HT-29 (cell line): ENCODE results near the gene NCLN. TPM values are rescaled to one million over a fixed set of nuclear protein-coding genes. Genes with fewer than 3 reads are reported as not detected.

Experiments
- DNase-seq: peaks from one replicate; pipeline ENCODE4 v3.0.0-alpha.2; 2015; ENCODE audit warnings: low spot score
- total RNA-seq: library from RNA; depleted of rRNA; stranded (reverse); fragments of >200 nt; shearing (Covaris generic); gene quantifications from 2 replicates; pipeline ENCODE4 v1.2.3, GENCODE V29; 2014; rRNA removed

NCLN gene
- total RNA-seq, 1 experiment from 2014 or later: 104 TPM

DNA sequence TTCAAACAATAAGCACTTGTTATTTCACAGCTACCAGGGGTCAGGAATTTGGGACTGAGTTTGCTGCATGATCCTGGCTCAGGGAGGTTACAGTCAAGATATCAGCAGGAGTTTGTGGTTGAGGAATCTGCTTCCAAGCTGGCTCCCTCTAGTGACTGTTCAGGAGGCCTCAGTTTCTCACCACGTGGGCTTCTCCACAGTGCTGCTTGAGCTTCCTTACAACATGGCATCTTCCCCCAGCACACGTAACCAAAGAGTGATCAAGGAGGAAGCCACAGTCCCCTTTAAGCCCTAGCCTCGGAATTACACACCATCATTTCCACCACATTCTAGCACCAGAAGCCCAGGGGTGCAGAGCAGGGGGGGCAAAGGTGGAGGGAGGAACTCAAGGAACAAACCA, 67.5 kb downstream of the NCLN start:
- no peak for DNase-seq

- no peak for DNase-seq
Observed at GRCh38 chr19:3254520-3254919, 68.8 kb downstream of the NCLN start.

DNA sequence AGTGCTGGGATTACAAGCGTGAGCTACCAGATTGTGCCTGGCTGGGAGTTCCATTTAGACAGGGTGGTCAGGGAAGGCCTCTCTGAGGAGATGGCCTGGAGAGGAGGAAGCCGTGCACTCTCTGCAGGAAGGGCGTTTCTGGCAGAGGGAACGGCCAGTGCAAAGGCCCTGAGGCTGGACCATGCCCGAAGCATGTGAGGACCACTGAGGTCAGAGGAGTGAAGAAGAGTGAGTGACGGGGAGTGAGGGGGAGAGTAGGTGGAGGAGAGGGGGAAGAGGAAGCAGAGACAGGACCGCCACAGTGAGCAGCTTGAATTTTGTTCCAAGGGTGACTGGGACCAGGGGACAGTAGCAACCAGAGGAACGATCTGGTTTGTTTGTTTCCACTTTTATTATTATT, 71.3 kb downstream of the NCLN start:
- no peak for DNase-seq

Other genes with a start within 250 kb of the NCLN start
- gene ZNF77, start 241.0 kb upstream of the NCLN start, total RNA-seq: 0.86 and 1.7 TPM in 2 replicates
- 0.48 TPM in 1 of 2 replicates, not detected in the other for gene TLE6, start 208.4 kb upstream of the NCLN start, total RNA-seq
- 0.08 and 1.1 TPM in 2 replicates for gene TLE2, start 156.7 kb upstream of the NCLN start, total RNA-seq
- gene TLE5, start 123.4 kb upstream of the NCLN start, total RNA-seq: 356 and 359 TPM in 2 replicates
- gene GNA11, start 91.6 kb upstream of the NCLN start, total RNA-seq: 54.1 and 68.2 TPM in 2 replicates
- gene GNA15, start 49.9 kb upstream of the NCLN start, total RNA-seq: 15.9 and 20.0 TPM in 2 replicates
- gene S1PR4, start 7.2 kb upstream of the NCLN start, total RNA-seq: not detected in 2 replicates
- 0.10 and 0.53 TPM in 2 replicates for gene CELF5, start 38.7 kb downstream of the NCLN start, total RNA-seq
- 23.1 and 34.2 TPM in 2 replicates for gene NFIC, start 180.7 kb downstream of the NCLN start, total RNA-seq